Activated T-cell treated with anti-CD3 and anti-CD28 coated beads, Interleukin-2, amount 50 U/mL, for 72 hours (primary cell): ENCODE measurements around the gene KCTD8. TPM values are rescaled to one million over a fixed set of nuclear protein-coding genes. Genes with fewer than 3 reads are reported as not detected.

Experiments used
- ATAC-seq, 2 donors: fragments of 150-1000 bp; cut with Tn5 transposase; replicated peaks in 1 of 2; 2 replicates each; pipeline ENCODE4 v1.10.0; 2021; ENCODE audit warnings: moderate library complexity in 2 of 2, mild to moderate bottlenecking in 1 of 2
- DNase-seq, 2 donors: peaks; one replicate each; pipeline ENCODE4 v3.0.0; 2021 to 2022; ENCODE audit warnings: mixed read lengths in 1 of 2
- H3K27ac Mint-ChIP-seq: one replicate; pipeline ENCODE4 v1.8.0; 2022; ENCODE audit warnings: mild to moderate bottlenecking, moderate library complexity, mixed read lengths
- H3K27me3 Mint-ChIP-seq: one replicate; pipeline ENCODE4 v1.8.0; 2022; ENCODE audit warnings: low read depth, mixed read lengths
- H3K36me3 Mint-ChIP-seq, 2 donors: one replicate each; pipeline ENCODE4 v1.8.0; 2022; ENCODE audit warnings: mixed read lengths in 2 of 2, mild to moderate bottlenecking in 1 of 2; ENCODE audit not compliant: insufficient read depth in 2 of 2
- H3K4me1 Mint-ChIP-seq: one replicate; pipeline ENCODE4 v1.8.0; 2022; ENCODE audit warnings: low read depth, mixed read lengths
- H3K4me3 Mint-ChIP-seq, 2 donors: one replicate each; pipeline ENCODE4 v1.8.0; 2022; ENCODE audit warnings: mild to moderate bottlenecking in 2 of 2, mixed read lengths in 2 of 2, moderate library complexity in 2 of 2
- H3K9me3 Mint-ChIP-seq, 2 donors: one replicate each; pipeline ENCODE4 v1.8.0; 2022; ENCODE audit warnings: mixed read lengths in 2 of 2
- total RNA-seq, 2 donors: library from RNA; stranded (reverse); gene quantifications; one replicate each; pipeline ENCODE4 v1.2.3, GENCODE V29; 2022

Gene KCTD8
- total RNA-seq, 2 donors from 2014 or later = not detected

DNA sequence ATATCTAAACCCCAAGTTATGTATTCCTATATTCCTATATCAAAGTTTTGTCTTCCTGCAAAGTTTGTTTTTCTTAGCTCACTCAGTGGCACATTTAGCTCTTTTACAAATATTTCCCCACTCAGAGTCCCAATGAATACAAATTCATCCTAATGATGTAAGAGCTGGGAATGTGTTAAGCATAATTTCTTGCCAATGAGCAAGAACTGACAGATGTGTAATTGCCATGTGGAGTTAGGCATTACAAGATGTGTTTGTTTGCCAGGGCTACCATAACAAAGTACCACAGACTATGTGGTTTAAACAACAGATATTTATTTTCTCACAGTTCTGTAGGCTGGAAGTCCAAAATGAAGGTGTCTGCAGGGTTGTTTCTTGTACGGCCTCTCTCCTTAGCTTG lies 302.1 kb downstream of the KCTD8 start:
- ATAC-seq (no peak), DNase-seq (no peak)
- Mint-ChIP-seq H3K27ac (no peak overlapping the region), H3K36me3 (peaks cover 0 to 3% of the 10 kb centered on the region in 2 donors), H3K4me3 (no peak overlapping the region), H3K4me1 (no peaks in the 10 kb centered on the region), H3K27me3 (no peaks in the 10 kb centered on the region), H3K9me3 (peaks cover 10 to 16% of the 10 kb centered on the region in 2 donors)

DNA sequence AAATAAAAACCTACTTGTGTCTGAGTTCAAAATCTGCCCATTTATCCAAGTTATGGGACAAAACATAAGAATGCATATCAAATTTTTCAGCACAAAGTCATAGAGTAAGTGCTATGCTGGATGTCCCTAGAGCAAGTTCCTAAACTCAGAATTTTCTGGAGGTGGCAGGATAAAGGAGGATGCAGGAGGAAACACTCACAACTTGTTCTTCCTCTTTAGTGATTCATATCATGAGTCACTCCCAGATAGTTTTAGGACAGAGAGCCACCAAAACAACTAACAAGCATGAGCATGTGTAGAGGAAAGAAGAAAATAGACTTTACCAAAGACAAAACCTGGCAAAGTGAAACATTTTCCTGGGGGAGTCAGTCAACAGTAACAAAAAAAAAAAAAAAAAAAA lies 302.7 kb downstream of the KCTD8 start:
- Mint-ChIP-seq H3K4me3 (no peak overlapping the region), H3K36me3 (peaks cover 0 to 3% of the 10 kb centered on the region in 2 donors)

GRCh38 chr4:44132526-44132925 lies 316.1 kb downstream of the KCTD8 start:
- Mint-ChIP-seq H3K36me3 (no peaks in the 10 kb centered on the region), H3K27me3 (no peaks in the 10 kb centered on the region), H3K27ac (no peak overlapping the region), H3K4me1 (no peaks in the 10 kb centered on the region), H3K4me3 (no peak overlapping the region), H3K9me3 (peaks cover 11 to 14% of the 10 kb centered on the region in 2 donors)
- ATAC-seq (no peak), DNase-seq (no peak)

More for the DNA sequence above, 302.7 kb downstream of the KCTD8 start:
- H3K9me3 Mint-ChIP-seq = peaks cover 10 to 14% of the 10 kb centered on the region in 2 donors
- no peaks in the 10 kb centered on the region for H3K4me1 Mint-ChIP-seq
- ATAC-seq (no peak), DNase-seq (no peak)
- no peaks in the 10 kb centered on the region for H3K27me3 Mint-ChIP-seq
- no peak overlapping the region for H3K27ac Mint-ChIP-seq

Other genes starting within 250 kb of the KCTD8 start
- gene YIPF7, start 202.8 kb upstream of the KCTD8 start, total RNA-seq = not detected
- 10 to 100 TPM; 26.0 to 35.6 TPM for gene GUF1, start 229.6 kb upstream of the KCTD8 start, total RNA-seq